GM18951 (cell line): ENCODE measurements around the gene ARL9.

ENCODE experiments used
- POLR2A ChIP-seq: IDR thresholded peaks from 4 replicates; pipeline ENCODE4 v1.6.1; 2011; ENCODE audit warnings: mild to moderate bottlenecking; ENCODE audit not compliant: insufficient read length, insufficient read depth; ENCODE audit errors: extremely low read depth
- in situ Hi-C: fragments of 300-500 bp; cut with MboI; formaldehyde crosslinking; loops from one replicate; pipeline ENCODE4 v1.12.0; 2022; ENCODE audit warnings: low sequenced_read_pairs, mixed read lengths, inconsistent platforms; ENCODE audit not compliant: unreplicated experiment

ARL9 gene

GRCh38 chr4:56552273-56552672 lies 46.7 kb downstream of the ARL9 start:
- no peak for TF ChIP-seq POLR2A

GRCh38 chr4:56570041-56570440 lies 64.5 kb downstream of the ARL9 start:
- in situ Hi-C loops = no loop called here
- TF ChIP-seq POLR2A = no peak

More at GRCh38 chr4:56552273-56552672, 46.7 kb downstream of the ARL9 start:
- in situ Hi-C loops = no loop called here
